Measurements from ENCODE around the gene VSTM4.

VSTM4 gene

GRCh38 chr10:49139846-49140195 lies 24.5 kb upstream of the VSTM4 start:
- H3K36me3 ChIP-seq (replicated peaks; ENCODE audit: low read depth, low read length) = no peaks in the 10 kb centered on the region
- H3K9me3 ChIP-seq (ENCODE audit: insufficient read depth, low read length) = no peaks in the 10 kb centered on the region
- no peaks in the 10 kb centered on the region for H4K20me1 ChIP-seq (ENCODE audit: insufficient read depth, low read length)
- H2AFZ ChIP-seq (ENCODE audit: low read depth, low read length) = no peak overlapping the region
- H3K4me2 ChIP-seq (ENCODE audit: low read length) = no peak overlapping the region
- H3K9ac ChIP-seq (ENCODE audit: low read length) = no peak overlapping the region
- H3K27ac ChIP-seq (ENCODE audit: low read length) = no peak overlapping the region
- H3K27me3 ChIP-seq (ENCODE audit: low read depth, low read length) = no peaks in the 10 kb centered on the region
- no peaks in the 10 kb centered on the region for H3K79me2 ChIP-seq (ENCODE audit: low read length)
- TF ChIP-seq CTCF (IDR thresholded peaks at IDR 0.05; ENCODE audit: low read depth, low read length) (no peak), EZH2phosphoT487 (IDR thresholded peaks at IDR 0.05; ENCODE audit: low read depth) (no peak)
- no peaks in the 10 kb centered on the region for H3K4me1 ChIP-seq (ENCODE audit: low read length)
- no peak overlapping the region for H3K4me3 ChIP-seq (ENCODE audit: low read length)

- Histone ChIP-seq H3K9me3 (ENCODE audit: insufficient read depth, low read length) (no peaks in the 10 kb centered on the region), H3K36me3 (replicated peaks; ENCODE audit: low read depth, low read length) (no peaks in the 10 kb centered on the region), H3K4me1 (ENCODE audit: low read length) (peaks cover 5% of the 10 kb centered on the region), H3K27me3 (ENCODE audit: low read depth, low read length) (no peaks in the 10 kb centered on the region), H4K20me1 (ENCODE audit: insufficient read depth, low read length) (no peaks in the 10 kb centered on the region), H3K4me2 (ENCODE audit: low read length) (no peak overlapping the region), H2AFZ (ENCODE audit: low read depth, low read length) (no peak overlapping the region), H3K27ac (ENCODE audit: low read length) (no peak overlapping the region), H3K9ac (ENCODE audit: low read length) (no peak overlapping the region), H3K4me3 (ENCODE audit: low read length) (no peak overlapping the region), H3K79me2 (ENCODE audit: low read length) (no peaks in the 10 kb centered on the region)
- no peak for TF ChIP-seq EZH2phosphoT487 (IDR thresholded peaks at IDR 0.05; ENCODE audit: low read depth)
- no peak for TF ChIP-seq CTCF (IDR thresholded peaks at IDR 0.05; ENCODE audit: low read depth, low read length)
Observed at GRCh38 chr10:49139028-49139845, 23.9 kb upstream of the VSTM4 start.

GRCh38 chr10:49138361-49138891 lies 23.1 kb upstream of the VSTM4 start:
- no peak overlapping the region for H2AFZ ChIP-seq (ENCODE audit: low read depth, low read length)
- H4K20me1 ChIP-seq (ENCODE audit: insufficient read depth, low read length) = no peaks in the 10 kb centered on the region
- H3K9ac ChIP-seq (ENCODE audit: low read length) = no peak overlapping the region
- no peak overlapping the region for H3K27ac ChIP-seq (ENCODE audit: low read length)
- H3K36me3 ChIP-seq (replicated peaks; ENCODE audit: low read depth, low read length) = no peaks in the 10 kb centered on the region
- peaks cover 8% of the 10 kb centered on the region for H3K4me1 ChIP-seq (ENCODE audit: low read length)
- TF ChIP-seq CTCF (IDR thresholded peaks at IDR 0.05; ENCODE audit: low read depth, low read length) (no peak), EZH2phosphoT487 (IDR thresholded peaks at IDR 0.05; ENCODE audit: low read depth) (no peak)
- H3K9me3 ChIP-seq (ENCODE audit: insufficient read depth, low read length) = no peaks in the 10 kb centered on the region
- H3K4me3 ChIP-seq (ENCODE audit: low read length) = no peak overlapping the region
- no peaks in the 10 kb centered on the region for H3K27me3 ChIP-seq (ENCODE audit: low read depth, low read length)
- no peak overlapping the region for H3K4me2 ChIP-seq (ENCODE audit: low read length)
- H3K79me2 ChIP-seq (ENCODE audit: low read length) = no peaks in the 10 kb centered on the region

GRCh38 chr10:49136525-49136924 lies 21.2 kb upstream of the VSTM4 start:
- Histone ChIP-seq H3K27ac (ENCODE audit: low read length) (no peak overlapping the region), H3K4me1 (ENCODE audit: low read length) (peaks cover 8% of the 10 kb centered on the region), H2AFZ (ENCODE audit: low read depth, low read length) (no peak overlapping the region), H3K4me2 (ENCODE audit: low read length) (no peak overlapping the region), H3K27me3 (ENCODE audit: low read depth, low read length) (no peaks in the 10 kb centered on the region), H4K20me1 (ENCODE audit: insufficient read depth, low read length) (no peaks in the 10 kb centered on the region), H3K36me3 (replicated peaks; ENCODE audit: low read depth, low read length) (no peaks in the 10 kb centered on the region), H3K4me3 (ENCODE audit: low read length) (no peak overlapping the region), H3K9ac (ENCODE audit: low read length) (no peak overlapping the region), H3K9me3 (ENCODE audit: insufficient read depth, low read length) (no peaks in the 10 kb centered on the region), H3K79me2 (ENCODE audit: low read length) (no peaks in the 10 kb centered on the region)
- TF ChIP-seq CTCF (IDR thresholded peaks at IDR 0.05; ENCODE audit: low read depth, low read length) (no peak), EZH2phosphoT487 (IDR thresholded peaks at IDR 0.05; ENCODE audit: low read depth) (no peak)

Data from OCI-LY3 (cell line).